ENCODE measurements around the gene GPR137C.
"Not testable (repeated sequence)": the region's sequence is repeated elsewhere in the genome, so short reads cannot be mapped to it uniquely, and the experiment has no call there.

The GPR137C gene

GRCh38 chr14:52568454-52568853, 15.8 kb downstream of the GPR137C start:
- DNase-seq = not testable (repeated sequence)

DNA sequence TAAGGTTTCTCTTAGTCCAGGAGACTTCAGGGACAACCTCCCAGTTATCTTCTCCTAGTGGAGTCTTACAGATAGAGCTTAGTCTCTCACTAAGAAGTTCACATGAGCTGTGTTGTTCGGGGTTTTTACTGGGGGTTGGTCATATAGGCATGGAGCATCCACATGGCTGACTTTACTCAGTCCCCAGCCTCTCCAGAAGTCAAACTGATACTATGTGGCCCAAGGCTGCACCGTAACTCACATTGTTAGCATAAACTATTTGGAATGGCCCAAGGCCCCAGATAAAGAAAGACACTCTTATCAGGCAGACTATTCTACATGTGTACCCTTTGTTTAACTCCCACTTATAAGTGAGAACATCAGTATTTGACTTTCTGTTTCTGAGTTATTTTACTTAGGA, 23.2 kb downstream of the GPR137C start:
- DNase-seq = no peak

DNA sequence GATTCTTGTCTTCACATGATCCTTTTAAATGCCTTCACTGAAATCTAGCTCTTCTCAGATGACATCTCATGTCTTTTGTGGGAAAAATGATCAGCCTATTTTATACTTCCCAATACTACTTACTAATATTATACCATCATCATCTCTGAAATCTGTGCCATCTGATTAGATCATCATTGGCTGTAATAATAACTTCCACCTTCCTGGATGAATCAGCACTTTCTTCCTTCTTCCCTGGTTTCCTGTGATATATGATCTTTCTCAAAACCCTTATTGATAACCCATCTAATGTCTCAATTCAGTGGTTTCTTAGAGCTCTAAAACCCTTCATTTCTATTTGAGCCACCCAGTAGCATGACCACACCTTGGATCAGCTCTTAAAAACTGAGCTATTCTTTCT, 30.9 kb downstream of the GPR137C start:
- no peak for DNase-seq

DNA sequence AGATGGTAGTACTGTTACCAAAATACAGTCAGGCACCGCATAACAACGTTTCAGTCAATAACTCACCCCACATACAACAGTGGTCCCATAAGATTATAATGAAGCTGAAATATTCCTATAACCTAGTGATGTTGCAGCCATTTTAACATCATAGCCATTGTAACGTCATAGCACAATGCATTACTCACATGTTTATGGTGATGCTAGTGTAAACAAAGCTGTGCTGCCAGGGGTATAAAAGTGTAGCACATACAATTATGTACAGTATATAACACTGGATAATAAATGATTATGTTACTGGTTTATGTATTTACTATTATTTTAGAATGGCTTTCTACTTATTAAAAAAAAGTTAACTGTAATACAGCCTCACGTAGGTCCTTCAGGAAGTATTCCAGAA, 37.0 kb downstream of the GPR137C start:
- DNase-seq = no peak

GRCh38 chr14:52590318-52590717, 37.7 kb downstream of the GPR137C start:
- no peak for DNase-seq

DNA sequence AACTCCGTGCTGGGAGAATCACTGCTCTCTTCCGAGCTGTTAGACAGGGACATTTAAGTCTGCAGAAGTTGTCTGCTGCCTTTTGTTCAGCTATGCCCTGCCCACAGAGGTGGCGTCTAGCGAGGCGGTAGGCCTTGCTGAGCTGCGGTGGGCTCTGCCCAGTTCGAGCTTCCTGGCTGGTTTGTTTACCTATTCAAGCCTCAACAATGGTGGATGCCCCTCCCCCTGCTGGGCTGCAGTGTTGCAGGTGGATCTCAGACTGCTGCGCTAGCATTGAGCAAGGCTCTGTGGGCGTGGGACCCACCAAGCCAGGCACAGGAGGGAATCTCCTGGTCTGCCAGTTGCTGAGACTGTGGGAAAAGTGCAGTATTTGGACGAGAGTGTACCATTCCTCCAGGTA, 43.7 kb downstream of the GPR137C start:
- DNase-seq = no peak

DNA sequence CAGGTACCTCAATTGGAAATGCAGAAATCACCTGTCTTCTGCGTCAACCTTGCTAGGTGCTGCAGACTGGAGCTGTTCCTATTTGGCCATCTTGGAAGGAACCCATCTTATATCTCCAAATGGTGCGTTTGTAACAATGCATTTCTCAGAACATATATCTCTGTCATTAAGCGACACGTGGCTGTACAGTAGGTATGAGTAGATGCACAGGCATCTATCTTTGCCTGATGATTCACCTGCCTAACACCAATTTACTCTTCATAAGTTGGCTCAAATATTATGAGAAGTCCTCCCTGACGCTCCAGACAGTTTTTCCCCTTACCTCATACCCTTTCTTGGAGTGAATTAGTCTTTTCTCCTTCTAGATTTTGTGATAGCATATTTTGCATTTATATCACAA, 44.2 kb downstream of the GPR137C start:
- no peak for DNase-seq

GRCh38 chr14:52598568-52598967, 45.9 kb downstream of the GPR137C start:
- DNase-seq = no peak

- no peak for DNase-seq
These were observed 47.3 kb downstream of the GPR137C start for GRCh38 chr14:52599974-52600373.

- DNase-seq = no peak
These were observed 49.5 kb downstream of the GPR137C start for GRCh38 chr14:52602131-52602530.

- no peak for DNase-seq
These were observed 54.4 kb downstream of the GPR137C start for GRCh38 chr14:52607061-52607460.

DNA sequence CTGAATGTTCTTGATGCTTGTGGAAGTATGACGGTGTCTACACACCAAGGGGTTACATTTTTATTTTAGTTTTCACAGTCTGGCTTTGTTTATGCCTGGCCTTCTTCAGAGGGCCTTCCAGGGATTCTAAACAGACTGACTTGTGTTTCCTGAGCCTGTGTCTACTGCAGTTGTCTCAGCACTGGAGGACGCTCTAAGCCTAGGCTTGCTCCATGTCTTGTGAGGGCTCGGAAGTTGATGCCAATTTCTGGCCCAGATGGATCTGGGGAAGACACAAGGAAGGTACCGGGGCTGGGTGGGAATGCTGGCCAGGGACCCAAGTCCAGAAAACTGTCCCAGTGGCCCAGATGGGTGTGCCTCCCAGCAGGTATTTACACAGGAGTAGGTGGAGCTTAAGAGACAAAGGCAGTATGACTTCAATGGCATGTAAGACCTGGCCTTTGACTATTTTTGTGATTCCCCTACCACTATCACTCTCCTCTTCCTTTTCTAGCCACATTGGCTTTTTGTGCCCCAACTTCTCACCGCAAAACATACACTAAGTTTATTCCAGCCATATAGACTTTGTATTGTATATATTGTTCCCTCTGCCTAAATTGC, 56.9 kb downstream of the GPR137C start:
- DNase-seq = no peak

DNA sequence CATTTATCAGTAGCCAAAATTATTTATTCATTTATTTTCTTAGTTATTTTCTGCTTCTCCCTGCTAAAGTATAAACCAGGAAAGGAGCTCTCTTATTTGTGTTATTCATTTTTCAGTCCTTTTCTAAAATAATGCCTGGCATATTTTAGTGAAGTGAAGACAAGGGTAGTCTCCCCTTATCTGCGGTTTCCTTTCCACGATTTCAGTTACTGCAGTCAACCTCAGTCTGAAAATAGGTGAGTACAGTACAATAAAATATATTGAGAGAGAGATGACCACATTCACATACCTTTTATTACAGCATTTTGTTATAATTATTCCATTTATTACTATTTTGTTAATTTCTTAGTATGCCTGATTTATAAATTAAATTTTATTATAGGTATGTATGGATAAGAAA, 57.6 kb downstream of the GPR137C start:
- no peak for DNase-seq

DNA sequence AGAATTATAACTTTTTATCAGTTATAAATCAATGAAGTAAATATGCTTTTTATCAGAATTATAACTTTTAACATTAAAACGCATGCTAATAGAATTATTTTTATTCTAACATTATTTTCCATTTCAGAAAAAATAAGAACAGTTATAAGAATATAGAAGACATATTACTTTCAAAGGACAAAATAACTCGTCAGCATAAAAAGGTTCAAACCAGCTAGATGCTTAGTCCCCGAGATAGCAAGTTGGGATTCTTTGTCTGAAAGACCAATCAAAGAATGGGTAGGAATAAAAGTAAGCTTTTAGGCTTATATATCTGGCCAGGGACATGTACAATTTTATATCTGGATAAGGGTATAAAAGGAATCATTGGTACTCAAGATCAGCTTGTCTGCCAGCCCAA, 66.0 kb downstream of the GPR137C start:
- no peak for DNase-seq

- no peak for DNase-seq
These were observed 67.1 kb downstream of the GPR137C start for GRCh38 chr14:52619687-52620086.

GRCh38 chr14:52640137-52640536, 87.5 kb downstream of the GPR137C start:
- no peak for DNase-seq

- no peak for DNase-seq
These were observed 89.1 kb downstream of the GPR137C start for GRCh38 chr14:52641745-52642144.

- no peak for DNase-seq
These were observed 96.9 kb downstream of the GPR137C start for GRCh38 chr14:52649511-52649910.

DNA sequence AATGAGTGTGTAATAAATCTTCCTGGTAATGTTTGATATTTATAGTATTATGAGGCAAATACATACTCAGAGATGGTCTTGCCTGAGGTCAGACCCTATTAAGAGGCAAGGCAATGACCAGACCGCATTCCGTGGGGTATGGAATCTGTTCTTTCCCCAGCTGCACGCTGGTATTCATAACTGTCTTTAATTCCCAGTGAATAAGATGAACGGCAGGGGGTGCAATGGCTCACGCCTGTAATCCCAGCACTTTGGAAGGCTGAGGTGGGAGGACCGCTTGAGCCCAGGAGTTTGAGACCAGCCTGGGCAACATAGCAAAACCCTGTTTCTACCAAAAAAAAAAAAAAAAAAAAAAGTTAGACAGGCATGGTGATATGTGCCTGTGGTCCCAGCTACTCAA, 98.1 kb downstream of the GPR137C start:
- no peak for DNase-seq

GRCh38 chr14:52656905-52657304, 104.3 kb downstream of the GPR137C start:
- no peak for DNase-seq

- no peak for DNase-seq
These were observed 107.7 kb downstream of the GPR137C start for GRCh38 chr14:52660325-52660724.

DNA sequence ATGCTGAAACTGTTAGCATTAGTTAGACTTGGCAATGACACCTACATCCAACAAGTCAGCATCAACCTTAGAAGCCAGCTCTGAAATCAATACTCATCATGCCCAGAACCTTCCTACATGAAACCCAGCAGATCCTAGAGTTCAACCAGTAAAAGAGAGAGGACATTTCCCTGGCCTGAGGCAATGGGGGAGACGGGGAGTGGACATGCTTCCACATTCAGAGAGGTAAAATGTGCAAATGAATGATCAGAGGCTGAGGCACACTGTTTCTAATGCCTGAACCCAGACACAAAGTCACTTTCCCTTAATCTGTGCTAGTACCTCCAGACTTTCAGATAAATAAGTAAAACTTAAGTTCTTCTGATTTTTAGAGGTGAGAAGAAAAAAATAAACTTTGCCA, 108.2 kb downstream of the GPR137C start:
- DNase-seq = no peak

DNA sequence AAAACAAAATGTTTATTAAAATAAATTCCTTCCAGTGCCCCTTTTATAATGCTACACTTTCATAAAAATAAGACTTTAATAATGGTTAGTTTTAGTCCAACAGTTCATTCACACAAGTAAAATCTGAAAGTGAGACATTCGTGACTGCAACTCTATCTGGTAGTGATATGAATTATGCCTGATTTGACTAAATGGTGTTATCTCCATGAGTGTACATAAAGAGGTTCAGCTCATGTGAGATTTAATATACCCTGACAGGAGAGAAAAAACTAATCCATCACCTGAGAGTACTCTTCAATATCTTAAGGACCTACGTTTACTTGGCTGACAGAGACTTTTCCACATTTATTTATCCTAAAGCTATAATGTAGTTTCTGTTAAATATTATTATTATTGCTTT, 108.7 kb downstream of the GPR137C start:
- DNase-seq = no peak

DNA sequence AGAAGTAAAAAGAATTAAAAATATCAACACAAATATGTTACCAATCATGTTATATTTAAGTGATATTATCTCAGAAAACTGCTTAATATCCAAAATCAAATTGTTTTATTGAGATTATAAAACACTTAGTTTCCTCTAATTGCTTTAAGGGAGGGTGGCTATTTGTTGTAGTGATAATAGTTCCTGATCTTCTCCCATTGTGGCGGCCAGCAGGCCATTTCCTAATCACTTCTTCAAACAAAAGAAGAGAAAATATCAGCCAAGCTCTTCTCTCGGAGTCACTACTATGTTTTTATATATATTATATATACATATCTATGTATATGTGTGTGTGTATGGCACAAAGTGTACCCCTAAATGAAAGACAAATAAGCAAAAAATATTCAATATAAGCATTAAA, 111.2 kb downstream of the GPR137C start:
- no peak for DNase-seq

GRCh38 chr14:52678591-52678990, 126.0 kb downstream of the GPR137C start:
- DNase-seq = no peak
